Endothelial cell of umbilical vein (primary cell): ENCODE measurements around the gene MS4A14. TPM values are rescaled to one million over a fixed set of nuclear protein-coding genes. Genes with fewer than 3 reads are reported as not detected.

Experiments used
- BruUV-seq: library from RNA; stranded (reverse); fragments of 400-500 nt; replicated peaks from 2 replicates; lab custom pipeline; 2021; lab: Mats Ljungman, UMichigan
- CTCF ChIA-PET: fragments of 300-600, 350-600 bp; sonication (Branson Sonifier 250); formaldehyde crosslinking; loops from one replicate; lab custom pipeline; 2021; ENCODE audit warnings: antibody characterized with exemption, inconsistent platforms; lab: Charles Lee
- POLR2A ChIA-PET: fragments of 300-600, 350-600 bp; sonication (Branson Sonifier 250); formaldehyde crosslinking; loops from one replicate; lab custom pipeline; 2021; ENCODE audit warnings: antibody characterized with exemption, inconsistent platforms; lab: Charles Lee
- DNase-seq: peaks from one replicate; pipeline ENCODE4 v3.0.0-alpha.2; 2011; ENCODE audit warnings: low read depth, low spot score
- FAIRE-seq: peaks from 2 replicates; lab custom pipeline; 2011; peaks lifted over from hg19 to GRCh38; lab: Jason Lieb, UNC
- H2AFZ ChIP-seq: 2 replicates; pipeline ENCODE4 v1.6.0; 2012; ENCODE audit warnings: low read depth, low read length, control low read depth, inconsistent platforms
- H3K27ac ChIP-seq: 2 replicates; pipeline ENCODE4 v1.5.1; 2011; ENCODE audit warnings: low read depth, mild to moderate bottlenecking, control low read depth, low read length, moderate library complexity; ENCODE audit not compliant: insufficient read depth
- H3K27me3 ChIP-seq, 2 experiments: 2 replicates each; pipeline versions ENCODE4 v1.6.0 to v1.6.1; 2011; ENCODE audit warnings: low read length in 2 of 2, mixed read lengths in 1 of 2; ENCODE audit not compliant: control insufficient read depth in 2 of 2, insufficient read depth in 2 of 2
- H3K36me3 ChIP-seq, 2 experiments: 2 replicates in 1 of 2; 3 replicates in 1 of 2; pipeline ENCODE4 v1.5.1; 2011; ENCODE audit warnings: low read length in 2 of 2, mild to moderate bottlenecking in 1 of 2, moderate library complexity in 1 of 2; ENCODE audit not compliant: control insufficient read depth in 2 of 2, insufficient read depth in 2 of 2; ENCODE audit errors: extremely low read depth in 1 of 2
- H3K4me1 ChIP-seq: 3 replicates; pipeline ENCODE4 v1.5.1; 2011; ENCODE audit warnings: mild to moderate bottlenecking, low read length; ENCODE audit not compliant: control insufficient read depth, insufficient read depth; ENCODE audit errors: extremely low read depth
- H3K4me2 ChIP-seq: 2 replicates; pipeline ENCODE4 v1.6.1; 2011; ENCODE audit warnings: low read length, control low read depth, mixed read lengths; ENCODE audit not compliant: insufficient read depth
- H3K4me3 ChIP-seq, 3 experiments: fragments of 200-600 bp in 1 of 3; sonication (generic), shearing (Covaris generic) in 1 of 3; replicated peaks in 1 of 3; 2 replicates each; pipeline ENCODE4 v1.5.1; 2011 to 2016; ENCODE audit warnings: control low read depth in 3 of 3, low read length in 3 of 3, mild to moderate bottlenecking in 2 of 3, inconsistent platforms in 1 of 3, low read depth in 1 of 3, moderate library complexity in 1 of 3; ENCODE audit not compliant: insufficient read depth in 1 of 3
- H3K79me2 ChIP-seq: 2 replicates; pipeline ENCODE4 v1.6.0; 2012; ENCODE audit warnings: low read length, inconsistent platforms; ENCODE audit not compliant: control insufficient read depth, insufficient read depth
- H3K9ac ChIP-seq: replicated peaks from 2 replicates; pipeline ENCODE3; 2011; ENCODE audit warnings: low read length, control low read depth; ENCODE audit not compliant: insufficient read depth; ENCODE audit errors: extremely low read depth
- H3K9me1 ChIP-seq: replicated peaks from 3 replicates; pipeline ENCODE4 v1.6.0; 2011; ENCODE audit warnings: mild to moderate bottlenecking, low read length; ENCODE audit not compliant: control insufficient read depth, insufficient read depth; ENCODE audit errors: extremely low read depth
- H3K9me3 ChIP-seq: replicated peaks from 2 replicates; pipeline ENCODE4 v1.5.1; 2012; ENCODE audit warnings: low read length, inconsistent platforms; ENCODE audit not compliant: control insufficient read depth, insufficient read depth
- H4K20me1 ChIP-seq: replicated peaks from 2 replicates; pipeline ENCODE3; 2011; ENCODE audit warnings: mild to moderate bottlenecking, low read length; ENCODE audit not compliant: control insufficient read depth, insufficient read depth; ENCODE audit errors: extremely low read depth
- CTCF ChIP-seq, 2 donors: IDR thresholded peaks; 1 replicate in 1 of 2; 2 replicates in 1 of 2; pipeline ENCODE4 v1.5.1; 2011; ENCODE audit warnings: low read length in 2 of 2, mild to moderate bottlenecking in 2 of 2, moderate library complexity in 2 of 2, control low read depth in 1 of 2, inconsistent platforms in 1 of 2, low read depth in 1 of 2; ENCODE audit not compliant: insufficient read depth in 1 of 2; ENCODE audit errors: extremely low read depth in 1 of 2
- EZH2 ChIP-seq: IDR thresholded peaks from 2 replicates; pipeline ENCODE4 v1.6.1; 2012; ENCODE audit warnings: borderline replicate concordance, low read depth, mild to moderate bottlenecking, moderate library complexity, low read length, inconsistent platforms; ENCODE audit not compliant: severe bottlenecking
- FOS ChIP-seq: IDR thresholded peaks from 2 replicates; pipeline ENCODE4 v1.6.1; 2011; ENCODE audit warnings: mild to moderate bottlenecking, low read length, moderate library complexity, borderline replicate concordance; ENCODE audit not compliant: insufficient read depth
- GATA2 ChIP-seq: IDR thresholded peaks from 2 replicates; pipeline ENCODE4 v1.7.0; 2011; ENCODE audit warnings: low read depth, mild to moderate bottlenecking, moderate library complexity, mixed read lengths, low read length; ENCODE audit not compliant: insufficient read length, insufficient read depth
- JUN ChIP-seq: IDR thresholded peaks from 2 replicates; pipeline ENCODE4 v1.6.1; 2011; ENCODE audit warnings: borderline replicate concordance, low read depth; ENCODE audit not compliant: insufficient read length, insufficient read depth
- MAX ChIP-seq: IDR thresholded peaks from 2 replicates; pipeline ENCODE4 v1.6.1; 2011; ENCODE audit not compliant: insufficient read depth, insufficient read length
- MYC ChIP-seq: IDR thresholded peaks from one replicate; pipeline ENCODE4 v1.6.1; 2011; ENCODE audit warnings: mild to moderate bottlenecking, low read depth, low read length
- POLR2A ChIP-seq: IDR thresholded peaks from 2 replicates; pipeline ENCODE4 v1.6.1; 2012; ENCODE audit warnings: low read depth, mild to moderate bottlenecking, control low read depth, low read length
- POLR2AphosphoS5 ChIP-seq: IDR thresholded peaks from 2 replicates; pipeline ENCODE4 v1.6.1; 2012; ENCODE audit warnings: low read depth, mild to moderate bottlenecking, control low read depth, low read length, moderate library complexity; ENCODE audit not compliant: insufficient read depth
- dilution Hi-C: fragments of 300-500 bp; cut with MboI; formaldehyde crosslinking; loops from one replicate; pipeline ENCODE4 v1.15.0; 2019; ENCODE audit warnings: low sequenced_read_pairs; ENCODE audit not compliant: extremely low pct_ligation_motif_present
- intact Hi-C: fragments of 100-400 bp; cut with micrococcal nuclease; formaldehyde crosslinking; loops from one replicate; pipeline ENCODE4 v1.10.0; 2022
- polyA plus RNA-seq, 4 experiments: library from polyadenylated mRNA; depleted of rRNA in 3 of 4; stranded (reverse) in 3 of 4; unstranded in 1 of 4; fragments of >200 nt; gene quantifications; 2 replicates each; pipeline versions ENCODE4 v1.2.1 to v1.2.3, GENCODE V29; 2011 to 2012; ENCODE audit warnings: missing spikeins in 1 of 4
- total RNA-seq: library from RNA; stranded (reverse); gene quantifications from 2 replicates; pipeline ENCODE4 v1.2.3, GENCODE V29; 2021

The MS4A14 gene
- total and polyA plus RNA-seq, 2 donors (not counting 3 experiments of a cell fraction or from before 2014, with no cell fraction given): not detected

GRCh38 chr11:60396799-60397198 is 540 bp downstream of the MS4A14 start:
- H3K27ac ChIP-seq: no peak overlapping the region
- no peak overlapping the region for H3K9ac ChIP-seq
- H3K9me3 ChIP-seq: no peaks in the 10 kb centered on the region
- dilution Hi-C loops (no loop called here), intact Hi-C loops (no loop called here)
- DNase-seq (no peak), FAIRE-seq (no peak)
- ChIA-PET POLR2A (no interaction called here), CTCF (interaction anchor here (1.1 kb wide), 1 partner anchor 51 kb away, joined by 3 read pairs; no protein-coding TSS in a partner anchor)
- H3K4me1 ChIP-seq: no peaks in the 10 kb centered on the region
- no peak overlapping the region for H3K4me3 ChIP-seq
- BruUV-seq: no TSS peak
- no peak overlapping the region for H2AFZ ChIP-seq
- no peak for TF ChIP-seq FOS
- TF ChIP-seq MAX: no peak
- no peak for TF ChIP-seq MYC
- TF ChIP-seq EZH2: no peak
- TF ChIP-seq POLR2AphosphoS5: no peak
- no peak for TF ChIP-seq CTCF (IDR thresholded peaks at IDR 0.05; ENCODE audit: extremely low read depth in 1 of 2, insufficient read depth in 1 of 2, low read depth in 1 of 2, low read length in 2 of 2)
- TF ChIP-seq JUN: no peak
- no peak for TF ChIP-seq POLR2A
- TF ChIP-seq GATA2: no peak
- H3K9me1 ChIP-seq: no peaks in the 10 kb centered on the region
- no peaks in the 10 kb centered on the region for H3K36me3 ChIP-seq
- H3K79me2 ChIP-seq: no peaks in the 10 kb centered on the region
- H4K20me1 ChIP-seq: no peaks in the 10 kb centered on the region
- no peak overlapping the region for H3K4me2 ChIP-seq
- no peaks in the 10 kb centered on the region for H3K27me3 ChIP-seq
